Measurements from ENCODE around the gene NPC1.
"Not testable (repeated sequence)": the region's sequence is repeated elsewhere in the genome, so short reads cannot be mapped to it uniquely, and the experiment has no call there.

The NPC1 gene

GRCh38 chr18:23614891-23615290 is 28.6 kb upstream of the NPC1 start:
- WGBS, 2 donors (ENCODE audit: extremely low coverage in 2 of 2, insufficient read length in 2 of 2, insufficient replicate concordance in 1 of 2) = no CpG with 5 or more reads among the region's 3 CpGs
- H4K8ac ChIP-seq (ENCODE audit: low read depth, low read length) = no peak overlapping the region
- no peak overlapping the region for H3K4me3 ChIP-seq (ENCODE audit: low read length in 2 of 2)
- H2BK15ac ChIP-seq (ENCODE audit: low read length) = no peak overlapping the region
- H2BK12ac ChIP-seq (ENCODE audit: low read length) = no peak overlapping the region
- no peaks in the 10 kb centered on the region for H3K36me3 ChIP-seq (replicated peaks in 1 of 2; ENCODE audit: control insufficient read depth in 2 of 2, insufficient read depth in 2 of 2, low read length in 2 of 2)
- no peak overlapping the region for H3K27ac ChIP-seq (replicated peaks; ENCODE audit: low read length)
- no peak overlapping the region for H2AFZ ChIP-seq (ENCODE audit: low read length)
- no peaks in the 10 kb centered on the region for H3K9me3 ChIP-seq (replicated peaks in 1 of 2; ENCODE audit: control insufficient read depth in 2 of 2, insufficient read depth in 1 of 2, low read depth in 1 of 2, low read length in 2 of 2)
- no peak overlapping the region for H3K18ac ChIP-seq (ENCODE audit: low read length)
- H2BK5ac ChIP-seq (ENCODE audit: low read length) = no peak overlapping the region
- H3K79me1 ChIP-seq (ENCODE audit: low read depth, low read length) = peaks cover 2% of the 10 kb centered on the region
- no peak overlapping the region for H3K14ac ChIP-seq (ENCODE audit: low read length)
- H2BK120ac ChIP-seq (ENCODE audit: low read depth, low read length) = no peak overlapping the region
- H3K9ac ChIP-seq (ENCODE audit: low read depth, low read length, poor library complexity) = no peak overlapping the region
- no peak overlapping the region for H3K4me2 ChIP-seq (ENCODE audit: insufficient read depth, low read length, poor library complexity, severe bottlenecking)
- no peak overlapping the region for H2AK5ac ChIP-seq (ENCODE audit: low read depth, low read length)
- H3K23ac ChIP-seq (ENCODE audit: low read depth, low read length, poor library complexity) = no peak overlapping the region
- no peak overlapping the region for H4K91ac ChIP-seq (ENCODE audit: low read depth, low read length, poor library complexity)
- DNase-seq (ENCODE audit: low spot score) = no peak
- H3K4me1 ChIP-seq (ENCODE audit: control insufficient read depth in 2 of 2, insufficient read depth in 1 of 2, low read depth in 1 of 2, low read length in 2 of 2) = peaks cover 3 to 5% of the 10 kb centered on the region in 2 donors
- H3K27me3 ChIP-seq (ENCODE audit: control insufficient read depth in 3 of 3, insufficient read depth in 3 of 3, low read depth in 1 of 3, low read length in 3 of 3) = peaks cover 8 to 32% (median 17%) of the 10 kb centered on the region in 3 experiments
- H3K4ac ChIP-seq (ENCODE audit: low read length) = no peak overlapping the region

- no peak overlapping the region for H3K4me3 ChIP-seq (ENCODE audit: low read length in 2 of 2)
- no peaks in the 10 kb centered on the region for H3K9me3 ChIP-seq (replicated peaks in 1 of 2; ENCODE audit: control insufficient read depth in 2 of 2, insufficient read depth in 1 of 2, low read depth in 1 of 2, low read length in 2 of 2)
- H2BK120ac ChIP-seq (ENCODE audit: low read depth, low read length) = no peak overlapping the region
- no peak overlapping the region for H3K18ac ChIP-seq (ENCODE audit: low read length)
- H2BK12ac ChIP-seq (ENCODE audit: low read length) = no peak overlapping the region
- H3K36me3 ChIP-seq (replicated peaks in 1 of 2; ENCODE audit: control insufficient read depth in 2 of 2, insufficient read depth in 2 of 2, low read length in 2 of 2) = no peaks in the 10 kb centered on the region
- H2AFZ ChIP-seq (ENCODE audit: low read length) = no peak overlapping the region
- no peak overlapping the region for H3K27ac ChIP-seq (replicated peaks; ENCODE audit: low read length)
- DNase-seq (ENCODE audit: low spot score) = no peak
- no peak overlapping the region for H4K8ac ChIP-seq (ENCODE audit: low read depth, low read length)
- no peak overlapping the region for H2AK5ac ChIP-seq (ENCODE audit: low read depth, low read length)
- H3K27me3 ChIP-seq (ENCODE audit: control insufficient read depth in 3 of 3, insufficient read depth in 3 of 3, low read depth in 1 of 3, low read length in 3 of 3) = peaks cover 4 to 28% (median 12%) of the 10 kb centered on the region in 3 experiments
- no peak overlapping the region for H3K4ac ChIP-seq (ENCODE audit: low read length)
- no peak overlapping the region for H2BK5ac ChIP-seq (ENCODE audit: low read length)
- no peak overlapping the region for H3K23ac ChIP-seq (ENCODE audit: low read depth, low read length, poor library complexity)
- H4K91ac ChIP-seq (ENCODE audit: low read depth, low read length, poor library complexity) = no peak overlapping the region
- H3K9ac ChIP-seq (ENCODE audit: low read depth, low read length, poor library complexity) = no peak overlapping the region
- no peak overlapping the region for H3K14ac ChIP-seq (ENCODE audit: low read length)
- no CpG with 5 or more reads among the region's 2 CpGs for WGBS, 2 donors (ENCODE audit: extremely low coverage in 2 of 2, insufficient read length in 2 of 2, insufficient replicate concordance in 1 of 2)
- H3K4me1 ChIP-seq (ENCODE audit: control insufficient read depth in 2 of 2, insufficient read depth in 1 of 2, low read depth in 1 of 2, low read length in 2 of 2) = peaks cover 3 to 4% of the 10 kb centered on the region in 2 donors
- H3K4me2 ChIP-seq (ENCODE audit: insufficient read depth, low read length, poor library complexity, severe bottlenecking) = no peak overlapping the region
- H3K79me1 ChIP-seq (ENCODE audit: low read depth, low read length) = peaks cover 2% of the 10 kb centered on the region
- H2BK15ac ChIP-seq (ENCODE audit: low read length) = no peak overlapping the region
These were observed 28.1 kb upstream of the NPC1 start for GRCh38 chr18:23614413-23614812.

GRCh38 chr18:23613091-23613475 is 26.8 kb upstream of the NPC1 start:
- not testable (repeated sequence) for H3K4ac ChIP-seq (ENCODE audit: low read length); H3K79me1 ChIP-seq (ENCODE audit: low read depth, low read length); H4K91ac ChIP-seq (ENCODE audit: low read depth, low read length, poor library complexity); H3K9ac ChIP-seq (ENCODE audit: low read depth, low read length, poor library complexity); H3K14ac ChIP-seq (ENCODE audit: low read length); H2AK5ac ChIP-seq (ENCODE audit: low read depth, low read length); H3K4me1 ChIP-seq (ENCODE audit: control insufficient read depth in 2 of 2, insufficient read depth in 1 of 2, low read depth in 1 of 2, low read length in 2 of 2); H3K4me3 ChIP-seq (ENCODE audit: low read length in 2 of 2); H2AFZ ChIP-seq (ENCODE audit: low read length); H3K4me2 ChIP-seq (ENCODE audit: insufficient read depth, low read length, poor library complexity, severe bottlenecking); H4K8ac ChIP-seq (ENCODE audit: low read depth, low read length); H3K36me3 ChIP-seq (replicated peaks in 1 of 2; ENCODE audit: control insufficient read depth in 2 of 2, insufficient read depth in 2 of 2, low read length in 2 of 2); H2BK12ac ChIP-seq (ENCODE audit: low read length); DNase-seq (ENCODE audit: low spot score); H2BK120ac ChIP-seq (ENCODE audit: low read depth, low read length); H2BK5ac ChIP-seq (ENCODE audit: low read length); H3K27ac ChIP-seq (replicated peaks; ENCODE audit: low read length); H3K18ac ChIP-seq (ENCODE audit: low read length); H3K9me3 ChIP-seq (replicated peaks in 1 of 2; ENCODE audit: control insufficient read depth in 2 of 2, insufficient read depth in 1 of 2, low read depth in 1 of 2, low read length in 2 of 2); H3K23ac ChIP-seq (ENCODE audit: low read depth, low read length, poor library complexity); H2BK15ac ChIP-seq (ENCODE audit: low read length)
- H3K27me3 ChIP-seq (ENCODE audit: control insufficient read depth in 3 of 3, insufficient read depth in 3 of 3, low read depth in 1 of 3, low read length in 3 of 3) = peaks cover 0 to 18% (median 5%) of the 10 kb centered on the region in 3 experiments
- no CpG with 5 or more reads among the region's 7 CpGs for WGBS, 2 donors (ENCODE audit: extremely low coverage in 2 of 2, insufficient read length in 2 of 2, insufficient replicate concordance in 1 of 2)

- no peak overlapping the region for H2AFZ ChIP-seq (ENCODE audit: low read length)
- H2BK5ac ChIP-seq (ENCODE audit: low read length) = no peak overlapping the region
- no peak overlapping the region for H2BK12ac ChIP-seq (ENCODE audit: low read length)
- no peak overlapping the region for H2BK120ac ChIP-seq (ENCODE audit: low read depth, low read length)
- H2BK15ac ChIP-seq (ENCODE audit: low read length) = no peak overlapping the region
- H3K36me3 ChIP-seq (replicated peaks in 1 of 2; ENCODE audit: control insufficient read depth in 2 of 2, insufficient read depth in 2 of 2, low read length in 2 of 2) = no peaks in the 10 kb centered on the region
- no peak overlapping the region for H3K14ac ChIP-seq (ENCODE audit: low read length)
- H3K27ac ChIP-seq (replicated peaks; ENCODE audit: low read length) = no peak overlapping the region
- no peak for DNase-seq (ENCODE audit: low spot score)
- H3K4ac ChIP-seq (ENCODE audit: low read length) = no peak overlapping the region
- H3K27me3 ChIP-seq (ENCODE audit: control insufficient read depth in 3 of 3, insufficient read depth in 3 of 3, low read depth in 1 of 3, low read length in 3 of 3) = peaks cover 0 to 18% (median 2%) of the 10 kb centered on the region in 3 experiments
- no peak overlapping the region for H4K91ac ChIP-seq (ENCODE audit: low read depth, low read length, poor library complexity)
- H3K4me2 ChIP-seq (ENCODE audit: insufficient read depth, low read length, poor library complexity, severe bottlenecking) = no peak overlapping the region
- no peak overlapping the region for H3K9ac ChIP-seq (ENCODE audit: low read depth, low read length, poor library complexity)
- no peaks in the 10 kb centered on the region for H3K4me1 ChIP-seq (ENCODE audit: control insufficient read depth in 2 of 2, insufficient read depth in 1 of 2, low read depth in 1 of 2, low read length in 2 of 2)
- no peak overlapping the region for H3K23ac ChIP-seq (ENCODE audit: low read depth, low read length, poor library complexity)
- no peaks in the 10 kb centered on the region for H3K79me1 ChIP-seq (ENCODE audit: low read depth, low read length)
- H2AK5ac ChIP-seq (ENCODE audit: low read depth, low read length) = no peak overlapping the region
- H3K9me3 ChIP-seq (replicated peaks in 1 of 2; ENCODE audit: control insufficient read depth in 2 of 2, insufficient read depth in 1 of 2, low read depth in 1 of 2, low read length in 2 of 2) = no peaks in the 10 kb centered on the region
- H3K4me3 ChIP-seq (ENCODE audit: low read length in 2 of 2) = no peak overlapping the region
- H4K8ac ChIP-seq (ENCODE audit: low read depth, low read length) = no peak overlapping the region
- H3K18ac ChIP-seq (ENCODE audit: low read length) = no peak overlapping the region
- no CpG with 5 or more reads among the region's 8 CpGs for WGBS, 2 donors (ENCODE audit: extremely low coverage in 2 of 2, insufficient read length in 2 of 2, insufficient replicate concordance in 1 of 2)
These were observed 26.3 kb upstream of the NPC1 start for GRCh38 chr18:23612434-23613090.

All from neuronal stem cell (in vitro differentiated cells).